HG03064 (cell line): ENCODE measurements around the gene OAF.
"Not testable (repeated sequence)": the region's sequence is repeated elsewhere in the genome, so short reads cannot be mapped to it uniquely, and the experiment has no call there.

Experiments used
- ATAC-seq: cut with Tn5 transposase; IDR thresholded peaks from one replicate; pipeline ENCODE4 v1.9.1; 2021; ENCODE audit warnings: low read depth; ENCODE audit not compliant: unreplicated experiment

OAF gene

GRCh38 chr11:120210626-120211521, at the start of gene OAF:
OAF (plus strand) TSS chr11:120211032; CDS start chr11:120211280, 248 bp downstream.
- ATAC-seq: peak; percentile 82

GRCh38 chr11:120167659-120168058, 43.2 kb upstream of the OAF start:
- ATAC-seq: no peak

GRCh38 chr11:120168108-120168959, 42.5 kb upstream of the OAF start:
- ATAC-seq: no peak

- ATAC-seq: no peak
Observed at GRCh38 chr11:120168960-120169681, 41.7 kb upstream of the OAF start.

- ATAC-seq: no peak
Observed at GRCh38 chr11:120169981-120170698, 40.7 kb upstream of the OAF start.

- no peak for ATAC-seq
Observed at GRCh38 chr11:120170741-120171261, 40.0 kb upstream of the OAF start.

- ATAC-seq: no peak
Observed at GRCh38 chr11:120172054-120172911, 38.5 kb upstream of the OAF start.

GRCh38 chr11:120173019-120173705, 37.7 kb upstream of the OAF start:
- ATAC-seq: no peak

GRCh38 chr11:120173807-120174206, 37.0 kb upstream of the OAF start:
- ATAC-seq: no peak

- no peak for ATAC-seq
Observed at GRCh38 chr11:120174866-120175265, 36.0 kb upstream of the OAF start.

- no peak for ATAC-seq
Observed at GRCh38 chr11:120178561-120179056, 32.2 kb upstream of the OAF start.

- ATAC-seq: no peak
Observed at GRCh38 chr11:120179057-120179672, 31.7 kb upstream of the OAF start.

- ATAC-seq: not testable (repeated sequence)
Observed at GRCh38 chr11:120180063-120180462, 30.8 kb upstream of the OAF start.

- no peak for ATAC-seq
Observed at GRCh38 chr11:120180551-120181232, 30.1 kb upstream of the OAF start.

GRCh38 chr11:120181376-120181975, 29.4 kb upstream of the OAF start:
- ATAC-seq: no peak

- ATAC-seq: no peak
Observed at GRCh38 chr11:120182372-120182771, 28.5 kb upstream of the OAF start.
